Fibroblast of mammary gland (primary cell): ENCODE measurements around the gene TCIRG1.
"Not testable (repeated sequence)": the region's sequence is repeated elsewhere in the genome, so short reads cannot be mapped to it uniquely, and the experiment has no call there.

ENCODE experiments used
- DNase-seq: peaks from one replicate; pipeline ENCODE4 v3.0.0-alpha.2; 2010; ENCODE audit warnings: low read depth
- H3K4me3 ChIP-seq: 2 replicates; pipeline ENCODE4 v1.5.1; 2011; ENCODE audit warnings: low read depth, mild to moderate bottlenecking, low read length, moderate library complexity; ENCODE audit not compliant: control insufficient read depth
- TF ChIP-seq, protein P1 (sequence below): conservative IDR thresholded peaks from 2 replicates; pipeline ENCODE4 v1.5.1; 2011; ENCODE audit warnings: low read depth, low read length, inconsistent platforms; ENCODE audit not compliant: control insufficient read depth, insufficient read depth

Gene TCIRG1

DNA sequence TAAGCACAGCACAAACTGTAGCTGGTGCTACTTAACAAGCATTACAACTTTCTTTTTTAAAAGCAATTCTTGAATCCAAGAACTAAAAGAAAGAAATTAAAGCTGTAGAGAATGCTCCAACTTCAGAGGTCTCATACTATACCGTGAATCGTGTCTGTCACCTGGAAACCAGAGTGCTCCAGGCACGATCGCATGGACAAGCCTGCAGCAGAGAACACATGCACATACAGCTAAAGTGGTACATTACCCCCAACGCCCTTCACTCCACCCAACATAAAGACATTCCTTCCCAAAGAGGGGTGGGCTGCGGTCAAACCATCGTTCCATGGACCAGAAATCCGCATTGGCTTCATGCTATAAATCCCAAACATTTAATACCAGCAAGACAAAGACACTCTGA, 50.9 kb downstream of the TCIRG1 start:
- DNase-seq = no peak
- TF ChIP-seq, protein P1, sequence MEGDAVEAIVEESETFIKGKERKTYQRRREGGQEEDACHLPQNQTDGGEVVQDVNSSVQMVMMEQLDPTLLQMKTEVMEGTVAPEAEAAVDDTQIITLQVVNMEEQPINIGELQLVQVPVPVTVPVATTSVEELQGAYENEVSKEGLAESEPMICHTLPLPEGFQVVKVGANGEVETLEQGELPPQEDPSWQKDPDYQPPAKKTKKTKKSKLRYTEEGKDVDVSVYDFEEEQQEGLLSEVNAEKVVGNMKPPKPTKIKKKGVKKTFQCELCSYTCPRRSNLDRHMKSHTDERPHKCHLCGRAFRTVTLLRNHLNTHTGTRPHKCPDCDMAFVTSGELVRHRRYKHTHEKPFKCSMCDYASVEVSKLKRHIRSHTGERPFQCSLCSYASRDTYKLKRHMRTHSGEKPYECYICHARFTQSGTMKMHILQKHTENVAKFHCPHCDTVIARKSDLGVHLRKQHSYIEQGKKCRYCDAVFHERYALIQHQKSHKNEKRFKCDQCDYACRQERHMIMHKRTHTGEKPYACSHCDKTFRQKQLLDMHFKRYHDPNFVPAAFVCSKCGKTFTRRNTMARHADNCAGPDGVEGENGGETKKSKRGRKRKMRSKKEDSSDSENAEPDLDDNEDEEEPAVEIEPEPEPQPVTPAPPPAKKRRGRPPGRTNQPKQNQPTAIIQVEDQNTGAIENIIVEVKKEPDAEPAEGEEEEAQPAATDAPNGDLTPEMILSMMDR = no peak
- no peak overlapping the region for H3K4me3 ChIP-seq

GRCh38 chr11:68090287-68090686, 51.5 kb downstream of the TCIRG1 start:
- DNase-seq = no peak
- H3K4me3 ChIP-seq = no peak overlapping the region
- TF ChIP-seq, protein P1 = no peak

- no peak for DNase-seq
- no peak overlapping the region for H3K4me3 ChIP-seq
- TF ChIP-seq, protein P1 = no peak
Measured at GRCh38 chr11:68090706-68091105, 51.9 kb downstream of the TCIRG1 start.

GRCh38 chr11:68092411-68092810, 53.6 kb downstream of the TCIRG1 start:
- H3K4me3 ChIP-seq = no peak overlapping the region
- no peak for DNase-seq
- TF ChIP-seq, protein P1 = no peak

DNA sequence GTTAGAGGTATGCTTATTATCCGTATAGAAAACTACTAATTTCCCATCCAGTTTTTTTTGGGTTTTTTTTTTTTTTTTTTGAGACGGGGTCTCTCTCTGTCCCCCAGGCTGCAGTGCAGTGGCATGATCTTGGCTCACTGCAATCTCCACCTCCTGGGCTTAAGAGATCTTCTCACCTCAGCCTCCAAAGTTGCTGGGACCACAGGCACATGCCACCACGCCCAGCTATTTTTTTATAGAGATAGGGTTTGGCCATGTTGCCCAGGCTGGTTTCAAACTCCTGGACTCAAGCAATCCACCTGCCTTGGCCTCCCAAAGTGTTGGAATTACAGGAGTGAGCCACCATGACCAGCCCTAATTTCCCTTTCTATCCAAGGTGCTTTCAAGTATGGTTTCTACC, 54.1 kb downstream of the TCIRG1 start:
- not testable (repeated sequence) for DNase-seq, H3K4me3 ChIP-seq

GRCh38 chr11:68093565-68093964, 54.7 kb downstream of the TCIRG1 start:
- TF ChIP-seq, protein P1 = no peak

DNA sequence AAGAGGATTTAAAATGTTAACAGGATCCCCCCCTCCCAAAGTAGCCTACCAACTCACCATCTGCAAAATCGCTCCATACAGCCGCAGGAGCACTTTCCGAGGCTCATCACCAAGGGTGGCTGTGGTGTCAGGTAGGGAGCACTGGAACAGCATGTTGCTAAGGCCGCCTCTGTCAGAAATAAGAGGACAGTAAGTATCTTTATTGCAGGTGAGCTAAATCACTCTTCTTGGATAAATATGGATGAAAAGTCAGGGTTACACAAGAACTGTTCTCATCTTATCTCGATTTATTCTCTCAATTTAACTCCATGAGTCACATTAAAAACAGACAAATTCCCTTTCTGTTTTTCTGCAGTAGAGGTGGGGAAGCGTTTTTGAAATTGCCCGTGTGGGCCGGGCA, 58.1 kb downstream of the TCIRG1 start:
- no peak for DNase-seq
- H3K4me3 ChIP-seq = no peak overlapping the region
- TF ChIP-seq, protein P1 = no peak

More at GRCh38 chr11:68093565-68093964, 54.7 kb downstream of the TCIRG1 start:
- DNase-seq = peak; percentile 14
- no peak overlapping the region for H3K4me3 ChIP-seq
